Neural progenitor cell (in vitro differentiated cells): ENCODE data around the gene DNAJB11.

Experiments used
- EZH2 ChIP-seq: fragments of 200-600 bp; sonication (generic); IDR thresholded peaks from 2 replicates; pipeline ENCODE4 v1.6.1; 2017; ENCODE audit warnings: antibody characterized with exemption, mild to moderate bottlenecking, moderate library complexity
- TF ChIP-seq, protein P1 (sequence below): fragments of 200-600 bp; sonication (generic); IDR thresholded peaks from 2 replicates; pipeline ENCODE4 v1.5.1; 2017; ENCODE audit warnings: antibody characterized with exemption, mild to moderate bottlenecking

GRCh38 chr3:186567072-186567921 is 3.2 kb upstream of the DNAJB11 start, which contains the start of gene TBCCD1:
- TF ChIP-seq, protein P1, sequence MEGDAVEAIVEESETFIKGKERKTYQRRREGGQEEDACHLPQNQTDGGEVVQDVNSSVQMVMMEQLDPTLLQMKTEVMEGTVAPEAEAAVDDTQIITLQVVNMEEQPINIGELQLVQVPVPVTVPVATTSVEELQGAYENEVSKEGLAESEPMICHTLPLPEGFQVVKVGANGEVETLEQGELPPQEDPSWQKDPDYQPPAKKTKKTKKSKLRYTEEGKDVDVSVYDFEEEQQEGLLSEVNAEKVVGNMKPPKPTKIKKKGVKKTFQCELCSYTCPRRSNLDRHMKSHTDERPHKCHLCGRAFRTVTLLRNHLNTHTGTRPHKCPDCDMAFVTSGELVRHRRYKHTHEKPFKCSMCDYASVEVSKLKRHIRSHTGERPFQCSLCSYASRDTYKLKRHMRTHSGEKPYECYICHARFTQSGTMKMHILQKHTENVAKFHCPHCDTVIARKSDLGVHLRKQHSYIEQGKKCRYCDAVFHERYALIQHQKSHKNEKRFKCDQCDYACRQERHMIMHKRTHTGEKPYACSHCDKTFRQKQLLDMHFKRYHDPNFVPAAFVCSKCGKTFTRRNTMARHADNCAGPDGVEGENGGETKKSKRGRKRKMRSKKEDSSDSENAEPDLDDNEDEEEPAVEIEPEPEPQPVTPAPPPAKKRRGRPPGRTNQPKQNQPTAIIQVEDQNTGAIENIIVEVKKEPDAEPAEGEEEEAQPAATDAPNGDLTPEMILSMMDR, result no peak
- no peak for TF ChIP-seq EZH2
